HG03558 (cell line): ENCODE results near the gene CTSH.
"Not testable (repeated sequence)": the region's sequence is repeated elsewhere in the genome, so short reads cannot be mapped to it uniquely, and the experiment has no call there.

ENCODE experiments used
- ATAC-seq: cut with Tn5 transposase; IDR thresholded peaks from one replicate; pipeline ENCODE4 v1.9.1; 2021; ENCODE audit warnings: moderate number of reproducible peaks; ENCODE audit not compliant: unreplicated experiment; ENCODE audit errors: extremely low read depth

CTSH gene

GRCh38 chr15:78944202-78944625, 632 bp downstream of the CTSH start:
- no peak for ATAC-seq

DNA sequence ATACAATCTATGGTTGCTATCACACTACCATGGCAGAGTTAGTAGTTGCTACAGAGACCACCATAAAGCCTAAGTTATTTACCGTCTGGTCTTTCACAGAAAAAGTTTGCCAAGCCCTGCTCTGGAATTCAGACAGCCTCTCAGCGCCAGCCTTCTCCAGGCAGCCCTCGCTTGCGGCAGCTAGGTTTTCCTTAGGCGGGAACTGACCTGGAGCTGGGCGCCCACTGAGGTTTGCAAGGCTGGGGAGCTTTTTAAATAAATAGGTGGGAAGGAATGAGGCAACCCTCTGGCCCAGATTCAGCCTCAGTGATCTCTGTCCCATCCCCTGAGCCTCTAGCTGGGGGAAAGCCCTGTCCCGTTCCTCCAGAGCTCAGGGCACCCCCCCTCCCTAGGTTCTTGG, 1.2 kb downstream of the CTSH start:
- no peak for ATAC-seq

GRCh38 chr15:78942741-78943140, 2.1 kb downstream of the CTSH start:
- ATAC-seq: no peak

GRCh38 chr15:78938658-78939488, 6.0 kb downstream of the CTSH start:
- peak; percentile 42 for ATAC-seq

DNA sequence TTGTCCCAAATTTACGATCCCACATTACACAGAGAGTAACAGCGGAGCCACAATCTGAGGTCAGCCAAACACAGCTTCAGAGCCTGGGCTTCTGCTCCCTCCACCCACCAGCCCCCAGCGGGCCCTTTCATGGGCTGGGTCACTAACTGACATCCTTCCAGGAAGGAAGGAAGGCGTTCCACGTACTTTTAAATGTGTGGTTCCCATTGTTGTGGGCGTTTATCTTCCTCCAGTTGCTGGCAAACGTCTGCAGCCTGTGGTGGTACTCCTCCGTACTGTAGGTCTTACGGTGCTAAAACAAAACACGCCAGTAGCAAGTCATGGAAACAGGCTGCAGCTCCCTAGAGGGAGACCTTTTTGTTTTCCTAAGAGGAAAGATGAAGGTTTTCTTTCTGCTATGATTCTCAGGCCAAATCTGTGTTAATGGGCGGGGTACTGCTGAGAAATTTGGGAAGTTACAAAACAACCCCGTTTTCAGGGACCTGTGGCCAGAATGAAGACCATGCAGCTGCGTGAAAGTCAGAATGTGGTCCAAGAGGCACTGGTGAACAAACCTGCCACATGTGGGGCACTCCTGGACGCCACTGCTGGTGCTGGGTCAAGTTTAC, 7.6 kb downstream of the CTSH start:
- no peak for ATAC-seq

GRCh38 chr15:78934655-78935023, 10.2 kb downstream of the CTSH start:
- no peak for ATAC-seq

DNA sequence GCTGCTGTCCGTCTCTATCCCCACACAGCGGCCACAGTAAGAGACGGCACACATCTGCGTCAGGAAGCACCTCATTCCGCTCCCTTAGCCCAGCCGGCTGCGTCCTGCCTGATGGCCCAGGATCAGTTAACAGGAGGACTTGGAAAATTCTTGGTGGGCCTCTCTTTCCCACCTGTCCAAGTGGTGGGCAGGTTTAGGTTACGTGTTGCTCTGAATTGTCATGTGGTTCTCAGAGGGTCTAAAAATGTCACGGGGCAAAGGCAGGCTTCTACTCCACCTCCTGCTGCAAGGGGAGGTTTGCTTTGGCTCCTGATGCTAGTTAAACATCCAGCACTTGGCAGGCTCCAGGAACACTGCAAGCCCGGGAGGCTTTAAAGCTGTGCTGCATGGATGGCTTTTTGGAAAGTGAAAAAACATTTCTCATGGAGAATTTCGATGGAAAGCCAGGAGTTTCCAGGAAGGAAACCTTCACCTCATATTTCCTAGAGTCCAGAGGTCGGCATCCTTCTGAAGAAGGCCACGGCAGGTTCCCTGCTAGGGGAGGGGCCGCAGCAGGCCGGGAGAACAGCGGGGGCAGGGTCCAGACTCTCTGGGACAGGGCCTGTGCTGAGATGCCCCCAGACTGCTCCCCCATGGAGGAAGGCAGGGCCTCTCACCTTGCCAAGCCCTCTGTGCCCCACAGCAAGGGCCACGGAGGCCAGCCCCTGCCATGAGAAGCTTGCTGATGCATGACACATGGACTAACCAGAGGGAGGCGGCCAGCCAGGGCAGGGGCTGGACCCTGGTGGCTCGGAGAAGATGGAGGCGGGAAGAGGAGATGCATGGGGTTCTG, 10.8 kb downstream of the CTSH start:
- ATAC-seq: no peak

GRCh38 chr15:78933187-78933822, 11.5 kb downstream of the CTSH start:
- ATAC-seq: no peak

DNA sequence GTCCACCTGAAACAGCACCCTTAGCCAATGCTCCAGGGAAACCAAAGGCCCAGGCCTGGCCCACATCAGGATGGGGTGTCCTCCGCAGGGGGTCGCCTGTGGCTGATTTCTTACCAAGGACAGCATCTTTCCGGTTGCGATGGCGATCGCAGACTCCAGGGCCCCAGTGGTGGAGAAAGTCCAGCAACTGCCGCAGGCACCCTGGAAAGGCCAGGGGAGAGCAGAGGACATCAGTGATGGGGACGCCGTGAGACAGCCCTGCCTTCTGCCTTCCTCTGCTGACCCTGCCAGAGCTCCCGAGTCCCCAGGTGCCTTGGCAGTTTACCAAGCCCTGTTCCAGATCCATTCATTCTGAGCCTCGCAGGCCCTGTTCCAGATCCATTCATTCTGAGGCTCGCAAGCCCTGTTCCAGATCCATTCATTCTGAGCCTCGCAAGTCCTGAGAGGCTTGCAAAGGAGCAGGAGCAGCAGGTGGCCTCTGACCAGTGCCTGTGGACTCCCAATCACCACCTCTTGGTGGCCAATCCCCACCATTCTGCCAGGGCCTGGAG, 12.5 kb downstream of the CTSH start:
- ATAC-seq: no peak

GRCh38 chr15:78931439-78932257, 13.2 kb downstream of the CTSH start:
- ATAC-seq: no peak

GRCh38 chr15:78930577-78931388, 14.1 kb downstream of the CTSH start:
- no peak for ATAC-seq

DNA sequence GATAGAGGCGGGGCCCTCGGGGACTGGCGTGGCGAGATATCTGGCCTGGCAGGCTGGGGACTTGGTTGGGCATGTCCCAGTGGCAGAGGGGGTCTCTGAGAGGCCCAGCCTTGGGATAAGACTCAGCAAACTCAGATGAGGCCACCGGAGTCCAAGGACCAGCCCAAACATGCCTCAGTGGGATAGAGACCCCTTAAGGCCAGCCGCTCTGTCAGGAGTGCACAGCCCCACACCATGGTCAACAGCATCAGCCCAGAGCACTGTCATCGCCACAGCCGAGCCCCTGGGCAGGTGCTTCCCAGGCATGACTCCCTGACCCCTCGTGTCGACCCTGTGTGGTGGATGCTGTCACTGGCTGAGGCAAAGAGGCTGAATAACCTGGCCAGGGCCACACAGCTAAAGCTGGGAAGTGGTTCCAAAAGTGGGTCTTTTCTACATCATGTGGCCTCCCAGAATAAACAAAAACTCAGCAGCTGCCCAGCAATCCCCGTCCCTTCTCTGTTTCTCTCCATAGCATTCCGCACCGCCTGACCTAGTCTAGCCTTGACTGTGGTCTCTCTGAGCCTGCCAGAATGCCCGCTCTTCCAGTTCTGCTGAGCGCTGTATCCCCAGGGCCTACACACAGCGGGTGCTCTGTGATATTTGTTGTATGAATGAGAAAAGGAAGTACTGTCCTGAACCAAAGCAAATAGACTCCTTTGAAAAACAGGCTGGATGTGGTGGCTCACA, 15.1 kb downstream of the CTSH start:
- ATAC-seq: no peak

- ATAC-seq: no peak
Observed at GRCh38 chr15:78928616-78929093, 16.2 kb downstream of the CTSH start.

DNA sequence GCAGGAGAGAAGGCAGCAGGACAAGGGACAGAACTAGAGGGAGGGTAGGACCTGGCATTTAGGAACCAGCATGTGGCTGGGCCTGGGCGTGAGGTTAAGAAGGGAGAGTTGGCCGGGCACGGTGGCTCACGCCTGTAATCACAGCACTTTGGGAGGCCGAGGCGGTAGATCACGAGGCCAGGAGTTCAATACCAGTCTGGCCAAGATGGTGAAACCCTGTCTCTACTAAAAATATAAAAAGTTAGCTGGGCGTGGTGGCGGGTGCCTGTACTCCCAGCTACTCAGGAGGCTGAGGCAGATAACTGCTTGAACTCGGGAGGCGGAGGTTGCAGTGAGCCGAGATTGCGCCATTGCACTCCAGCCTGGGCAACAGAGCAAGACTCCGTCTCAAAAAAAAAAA, 16.7 kb downstream of the CTSH start:
- ATAC-seq: not testable (repeated sequence)

DNA sequence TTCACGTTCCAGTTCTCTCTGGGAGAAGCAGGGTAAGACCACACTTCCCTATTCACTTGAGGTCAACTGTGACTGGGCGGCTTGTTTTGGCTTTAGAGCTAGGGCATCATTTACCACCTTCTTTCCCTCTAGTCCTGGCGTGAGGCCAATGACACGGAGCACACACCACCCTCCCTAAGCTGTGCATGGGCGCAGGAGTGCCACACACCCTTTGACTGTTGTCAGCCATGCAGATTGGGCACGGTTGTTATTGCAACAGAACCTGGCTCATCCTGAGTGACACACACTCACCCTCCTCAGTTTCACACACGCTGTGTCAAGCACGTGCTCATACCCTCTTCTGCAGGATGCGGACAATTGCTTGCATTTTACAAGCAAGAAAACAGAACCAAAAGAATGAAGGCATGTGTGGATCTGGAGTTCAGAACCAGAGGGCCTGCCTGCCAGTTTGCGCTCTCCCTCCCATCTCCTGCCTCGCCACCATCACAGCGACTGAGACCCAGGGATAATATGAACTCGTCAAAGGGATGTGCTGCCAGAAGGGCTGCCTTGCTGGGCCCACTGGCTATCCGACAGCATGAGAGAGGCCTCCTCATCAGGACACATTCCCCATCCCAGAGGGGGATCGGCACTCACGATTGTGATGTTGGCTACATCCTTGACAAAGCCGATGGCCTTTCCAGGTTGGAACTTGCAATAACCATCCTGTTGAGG, 17.6 kb downstream of the CTSH start:
- no peak for ATAC-seq

DNA sequence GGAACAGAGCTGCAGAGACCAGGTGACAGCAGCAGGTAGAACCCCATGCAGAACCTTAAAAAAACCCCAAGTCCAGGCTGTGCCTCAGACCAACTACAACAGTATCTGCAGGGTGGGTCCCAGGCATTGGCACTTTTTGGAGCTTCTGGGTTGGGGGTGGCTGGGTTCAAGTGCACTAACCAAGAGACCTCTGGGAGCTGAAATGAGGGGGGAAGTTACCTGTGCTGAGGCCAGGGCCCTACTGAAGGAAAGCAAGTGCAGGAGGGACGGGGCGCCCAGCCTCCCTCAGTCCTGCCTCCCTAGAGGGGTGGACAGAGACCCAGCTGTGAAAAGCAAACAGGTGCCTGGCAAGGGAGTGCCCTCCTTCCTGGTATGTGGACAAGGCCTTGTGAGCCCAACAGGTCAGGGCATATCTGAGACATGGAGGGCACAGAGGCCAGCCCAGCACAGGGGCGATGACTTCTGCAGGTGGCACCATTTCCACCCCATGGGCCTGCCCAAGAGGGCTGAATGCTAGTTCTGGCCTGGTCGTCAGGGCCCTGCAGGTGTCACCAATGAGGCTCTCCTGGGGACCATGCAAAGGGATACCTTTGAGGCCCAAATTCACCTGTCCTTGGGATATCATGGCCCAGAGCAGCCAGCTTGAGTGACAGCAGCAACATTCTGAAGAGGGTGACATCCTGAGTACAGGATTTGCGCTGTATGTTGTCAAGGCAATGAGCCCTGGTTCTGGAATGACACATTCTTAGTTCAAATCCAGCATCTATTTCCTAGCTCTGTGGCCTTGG, 18.7 kb downstream of the CTSH start:
- ATAC-seq: no peak
